ENCODE measurements around the gene CCL26. TPM values are rescaled to one million over a fixed set of nuclear protein-coding genes. Genes with fewer than 3 reads are reported as not detected.

CCL26 gene
- total and polyA plus RNA-seq, 2 of the 13 experiments (the other 11 are each of a cell fraction or from before 2014, with no cell fraction given), result 0.16 TPM; not detected in 1

DNA sequence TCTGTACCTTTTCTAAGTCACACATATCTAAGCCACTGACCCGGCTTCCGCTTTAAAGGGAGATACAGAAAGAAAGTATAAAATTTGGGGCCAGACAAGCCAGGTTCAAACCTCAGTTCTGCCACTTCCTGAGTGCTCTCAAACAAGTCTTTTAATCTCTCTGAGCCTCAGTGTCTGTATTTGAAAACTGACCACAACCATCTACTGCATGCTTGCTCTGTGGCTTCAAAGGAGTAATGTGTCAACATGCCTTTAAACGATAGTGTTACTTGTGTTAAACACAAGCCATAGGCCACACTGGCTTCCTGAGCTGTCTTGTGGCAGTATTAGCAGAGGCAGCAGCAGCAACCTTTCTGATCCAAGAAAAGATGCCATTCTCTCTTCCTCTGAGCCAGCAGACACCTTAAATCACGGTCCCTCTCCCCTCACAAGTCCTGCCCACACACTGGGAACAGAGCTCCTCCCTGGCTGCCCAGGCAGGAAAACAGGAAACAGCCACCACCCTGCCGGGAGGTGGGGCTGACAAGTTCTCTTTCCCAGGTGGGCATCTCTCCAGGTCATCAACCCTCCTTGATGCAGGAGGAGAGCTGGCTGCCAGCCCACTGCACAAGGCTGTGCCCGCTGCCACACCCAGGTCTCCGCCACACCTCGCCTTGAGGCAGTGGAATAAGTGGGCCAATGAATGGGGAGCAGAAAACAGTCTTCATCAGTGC, 44.0 kb downstream of the CCL26 start (continued):
- TF ChIP-seq ZNF513 (CRISPR knock-in tag; conservative IDR thresholded peaks at IDR 0.05) (no peak), SIX1 (CRISPR knock-in tag; IDR thresholded peaks at IDR 0.05; ENCODE audit: borderline replicate concordance) (no peak), SALL1 (CRISPR knock-in tag; IDR thresholded peaks at IDR 0.05) (peak; percentile 54), KMT2B (CRISPR knock-in tag; IDR thresholded peaks at IDR 0.05) (no peak), ZNF224 (CRISPR knock-in tag; IDR thresholded peaks at IDR 0.05) (no peak), BCL6 (CRISPR knock-in tag; IDR thresholded peaks at IDR 0.05) (peak; percentile 76), SNAPC2 (CRISPR knock-in tag; IDR thresholded peaks at IDR 0.05) (no peak), IKZF5 (CRISPR knock-in tag; IDR thresholded peaks at IDR 0.05) (0 out of 2 replicates have a peak, but pooled peaks have one; percentile 45), KDM4B (CRISPR knock-in tag; IDR thresholded peaks at IDR 0.05) (no peak)
- TF ChIP-seq, protein P1, sequence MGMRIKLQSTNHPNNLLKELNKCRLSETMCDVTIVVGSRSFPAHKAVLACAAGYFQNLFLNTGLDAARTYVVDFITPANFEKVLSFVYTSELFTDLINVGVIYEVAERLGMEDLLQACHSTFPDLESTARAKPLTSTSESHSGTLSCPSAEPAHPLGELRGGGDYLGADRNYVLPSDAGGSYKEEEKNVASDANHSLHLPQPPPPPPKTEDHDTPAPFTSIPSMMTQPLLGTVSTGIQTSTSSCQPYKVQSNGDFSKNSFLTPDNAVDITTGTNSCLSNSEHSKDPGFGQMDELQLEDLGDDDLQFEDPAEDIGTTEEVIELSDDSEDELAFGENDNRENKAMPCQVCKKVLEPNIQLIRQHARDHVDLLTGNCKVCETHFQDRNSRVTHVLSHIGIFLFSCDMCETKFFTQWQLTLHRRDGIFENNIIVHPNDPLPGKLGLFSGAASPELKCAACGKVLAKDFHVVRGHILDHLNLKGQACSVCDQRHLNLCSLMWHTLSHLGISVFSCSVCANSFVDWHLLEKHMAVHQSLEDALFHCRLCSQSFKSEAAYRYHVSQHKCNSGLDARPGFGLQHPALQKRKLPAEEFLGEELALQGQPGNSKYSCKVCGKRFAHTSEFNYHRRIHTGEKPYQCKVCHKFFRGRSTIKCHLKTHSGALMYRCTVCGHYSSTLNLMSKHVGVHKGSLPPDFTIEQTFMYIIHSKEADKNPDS (CRISPR knock-in tag; IDR thresholded peaks at IDR 0.05), result no peak
- TF ChIP-seq, protein P2, sequence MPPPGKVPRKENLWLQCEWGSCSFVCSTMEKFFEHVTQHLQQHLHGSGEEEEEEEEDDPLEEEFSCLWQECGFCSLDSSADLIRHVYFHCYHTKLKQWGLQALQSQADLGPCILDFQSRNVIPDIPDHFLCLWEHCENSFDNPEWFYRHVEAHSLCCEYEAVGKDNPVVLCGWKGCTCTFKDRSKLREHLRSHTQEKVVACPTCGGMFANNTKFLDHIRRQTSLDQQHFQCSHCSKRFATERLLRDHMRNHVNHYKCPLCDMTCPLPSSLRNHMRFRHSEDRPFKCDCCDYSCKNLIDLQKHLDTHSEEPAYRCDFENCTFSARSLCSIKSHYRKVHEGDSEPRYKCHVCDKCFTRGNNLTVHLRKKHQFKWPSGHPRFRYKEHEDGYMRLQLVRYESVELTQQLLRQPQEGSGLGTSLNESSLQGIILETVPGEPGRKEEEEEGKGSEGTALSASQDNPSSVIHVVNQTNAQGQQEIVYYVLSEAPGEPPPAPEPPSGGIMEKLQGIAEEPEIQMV (CRISPR knock-in tag; IDR thresholded peaks at IDR 0.05; ENCODE audit: low read depth), result no peak
- TF ChIP-seq, protein P3, sequence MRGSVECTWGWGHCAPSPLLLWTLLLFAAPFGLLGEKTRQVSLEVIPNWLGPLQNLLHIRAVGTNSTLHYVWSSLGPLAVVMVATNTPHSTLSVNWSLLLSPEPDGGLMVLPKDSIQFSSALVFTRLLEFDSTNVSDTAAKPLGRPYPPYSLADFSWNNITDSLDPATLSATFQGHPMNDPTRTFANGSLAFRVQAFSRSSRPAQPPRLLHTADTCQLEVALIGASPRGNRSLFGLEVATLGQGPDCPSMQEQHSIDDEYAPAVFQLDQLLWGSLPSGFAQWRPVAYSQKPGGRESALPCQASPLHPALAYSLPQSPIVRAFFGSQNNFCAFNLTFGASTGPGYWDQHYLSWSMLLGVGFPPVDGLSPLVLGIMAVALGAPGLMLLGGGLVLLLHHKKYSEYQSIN (CRISPR knock-in tag; IDR thresholded peaks at IDR 0.05; ENCODE audit: borderline replicate concordance), result no peak

All from HepG2 (cell line).